Upper lobe of right lung (tissue), 1 donor: ENCODE data around the gene CDK5RAP2. TPM values are rescaled to one million over a fixed set of nuclear protein-coding genes. Genes with fewer than 3 reads are reported as not detected.
"Not testable (repeated sequence)": the region's sequence is repeated elsewhere in the genome, so short reads cannot be mapped to it uniquely, and the experiment has no call there.

Experiments
- ATAC-seq: fragments of 200-7000 bp; cut with Tn5 transposase; one replicate; pipeline ENCODE4 v1.9.1; 2020; ENCODE audit warnings: mild to moderate bottlenecking, moderate library complexity
- DNase-seq: peaks from one replicate; pipeline ENCODE4 v3.0.0-alpha.2; 2020
- H3K27ac ChIP-seq: fragments of 200-600 bp; one replicate; pipeline ENCODE4 v1.8.0; 2022
- H3K27me3 ChIP-seq: fragments of 200-600 bp; one replicate; pipeline ENCODE4 v1.8.0; 2022; ENCODE audit warnings: mild to moderate bottlenecking
- H3K36me3 ChIP-seq: fragments of 200-600 bp; one replicate; pipeline ENCODE4 v1.8.0; 2022
- H3K4me1 ChIP-seq: fragments of 200-600 bp; one replicate; pipeline ENCODE4 v1.8.0; 2022
- H3K4me3 ChIP-seq: fragments of 200-600 bp; one replicate; pipeline ENCODE4 v1.8.0; 2022; ENCODE audit warnings: mild to moderate bottlenecking
- H3K9me3 ChIP-seq: fragments of 200-600 bp; one replicate; pipeline ENCODE4 v1.8.0; 2022
- intact Hi-C: fragments of 100-400 bp; cut with DNase I; formaldehyde crosslinking; loops from one replicate; pipeline ENCODE4 v1.11.0; 2022
- total RNA-seq: library from RNA; stranded (reverse); fragmentation: NEBNext Ultra II Directional; extraction: Animal tissue kit (Norgen Biotek cat#: 25700); gene quantifications from one replicate; pipeline ENCODE4 v1.2.1, GENCODE V29; 2021
- TF ChIP-seq, protein P1 (sequence below): fragments of 200-600 bp; IDR thresholded peaks from one replicate; pipeline ENCODE4 v1.8.0; 2022; ENCODE audit warnings: antibody characterized with exemption
- donor health status: DM: no; HTN: yes; CAD: no; lungs with severe emphysema.

The CDK5RAP2 gene
- total RNA-seq, 1 donor from 2014 or later = 54.2 TPM

DNA sequence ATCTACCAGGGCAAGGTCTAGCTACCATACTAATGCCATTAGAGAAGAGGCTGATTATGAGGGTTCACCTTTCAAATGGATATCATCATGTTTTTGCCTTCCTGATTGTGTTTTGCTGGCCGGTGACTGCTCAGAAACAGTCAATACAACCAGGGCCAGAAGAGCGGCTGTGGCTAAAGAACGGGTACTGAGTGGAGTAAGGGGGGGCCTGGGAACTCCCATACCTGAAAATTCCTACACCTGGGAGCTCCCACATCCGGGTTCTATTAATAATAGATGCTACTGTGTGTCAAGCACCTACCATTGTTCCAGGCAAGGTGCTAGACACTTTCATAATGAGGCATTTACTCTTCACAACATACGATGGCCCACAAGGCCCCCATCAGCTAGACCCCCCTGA is 79.2 kb downstream of the CDK5RAP2 start:
- DNase-seq = no peak
- Histone ChIP-seq H3K4me1 (no peaks in the 10 kb centered on the region), H3K9me3 (no peaks in the 10 kb centered on the region), H3K36me3 (no peaks in the 10 kb centered on the region), H3K27me3 (no peaks in the 10 kb centered on the region), H3K27ac (no peak overlapping the region), H3K4me3 (no peak overlapping the region)
- peak; percentile 41 for ATAC-seq
- TF ChIP-seq, protein P1, sequence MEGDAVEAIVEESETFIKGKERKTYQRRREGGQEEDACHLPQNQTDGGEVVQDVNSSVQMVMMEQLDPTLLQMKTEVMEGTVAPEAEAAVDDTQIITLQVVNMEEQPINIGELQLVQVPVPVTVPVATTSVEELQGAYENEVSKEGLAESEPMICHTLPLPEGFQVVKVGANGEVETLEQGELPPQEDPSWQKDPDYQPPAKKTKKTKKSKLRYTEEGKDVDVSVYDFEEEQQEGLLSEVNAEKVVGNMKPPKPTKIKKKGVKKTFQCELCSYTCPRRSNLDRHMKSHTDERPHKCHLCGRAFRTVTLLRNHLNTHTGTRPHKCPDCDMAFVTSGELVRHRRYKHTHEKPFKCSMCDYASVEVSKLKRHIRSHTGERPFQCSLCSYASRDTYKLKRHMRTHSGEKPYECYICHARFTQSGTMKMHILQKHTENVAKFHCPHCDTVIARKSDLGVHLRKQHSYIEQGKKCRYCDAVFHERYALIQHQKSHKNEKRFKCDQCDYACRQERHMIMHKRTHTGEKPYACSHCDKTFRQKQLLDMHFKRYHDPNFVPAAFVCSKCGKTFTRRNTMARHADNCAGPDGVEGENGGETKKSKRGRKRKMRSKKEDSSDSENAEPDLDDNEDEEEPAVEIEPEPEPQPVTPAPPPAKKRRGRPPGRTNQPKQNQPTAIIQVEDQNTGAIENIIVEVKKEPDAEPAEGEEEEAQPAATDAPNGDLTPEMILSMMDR = no peak
- intact Hi-C loops = no loop called here

DNA sequence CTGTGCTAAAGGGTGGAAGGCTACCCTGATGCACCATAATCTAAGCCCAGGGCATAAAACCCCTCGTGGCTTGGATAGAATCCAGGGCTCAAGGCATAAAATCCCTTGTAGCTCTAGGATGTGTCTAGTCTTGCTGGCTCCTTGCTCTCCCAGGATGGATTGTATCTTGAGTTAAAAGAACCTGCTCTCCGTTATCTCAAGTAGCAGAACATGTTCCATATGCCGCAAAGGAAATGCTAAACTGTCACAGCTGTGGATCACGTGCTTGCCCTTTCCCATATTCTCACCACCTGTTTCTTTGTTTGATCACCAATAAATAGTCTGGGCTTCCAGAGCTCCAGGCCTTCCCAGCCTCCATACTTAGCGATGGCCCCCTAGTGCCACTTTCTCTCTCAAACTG is 82.1 kb downstream of the CDK5RAP2 start:
- ATAC-seq, H3K9me3 ChIP-seq, H3K27me3 ChIP-seq, intact Hi-C loops, DNase-seq, H3K4me3 ChIP-seq, H3K36me3 ChIP-seq, H3K4me1 ChIP-seq, H3K27ac ChIP-seq: not testable (repeated sequence)

DNA sequence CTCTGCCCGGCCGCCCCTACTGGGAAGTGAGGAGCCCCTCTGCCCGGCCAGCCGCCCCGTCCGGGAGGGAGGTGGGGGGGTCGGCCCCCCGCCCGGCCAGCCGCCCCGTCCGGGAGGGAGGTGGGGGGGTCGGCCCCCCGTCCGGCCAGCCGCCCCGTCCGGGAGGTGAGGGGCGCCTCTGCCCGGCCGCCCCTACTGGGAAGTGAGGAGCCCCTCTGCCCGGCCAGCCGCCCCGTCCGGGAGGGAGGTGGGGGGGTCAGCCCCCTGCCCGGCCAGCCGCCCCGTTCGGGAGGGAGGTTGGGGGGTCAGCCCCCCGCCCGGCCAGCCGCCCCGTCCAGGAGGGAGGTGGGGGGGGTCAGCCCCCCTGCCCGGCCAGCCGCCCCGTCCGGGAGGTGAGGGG is 83.5 kb downstream of the CDK5RAP2 start:
- not testable (repeated sequence) for ATAC-seq

DNA sequence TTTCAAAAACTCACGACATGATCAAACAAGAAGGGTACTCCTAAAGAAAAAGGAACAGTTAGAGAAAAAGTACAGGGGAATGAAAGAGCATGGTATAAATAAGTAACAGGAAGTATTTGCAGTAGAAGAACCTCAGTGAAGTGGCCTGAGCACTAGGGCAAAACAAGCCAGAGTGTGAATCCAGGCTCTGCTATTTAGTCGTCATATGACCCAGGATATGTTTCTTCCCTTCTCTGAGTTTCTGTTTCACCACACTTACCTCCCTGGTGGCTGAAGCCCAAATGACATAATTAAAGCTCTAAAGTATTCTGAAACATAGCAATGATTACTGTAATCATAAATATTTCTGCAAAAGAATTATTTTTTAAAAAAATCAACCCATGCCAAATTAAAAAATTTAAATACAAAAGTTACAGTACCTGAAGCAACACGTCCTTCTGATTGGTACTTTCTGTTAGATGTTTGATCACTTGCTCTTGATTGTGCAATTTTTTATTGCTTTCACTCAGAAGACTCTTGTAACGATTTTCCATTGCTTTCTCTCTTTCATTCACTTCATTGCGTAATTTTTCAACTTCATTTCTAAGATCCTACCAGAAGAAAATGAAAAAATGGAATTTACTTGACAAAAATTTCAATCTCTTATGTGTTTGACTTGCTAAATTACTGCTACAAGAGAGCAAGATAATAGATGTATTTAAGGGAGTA is 88.9 kb downstream of the CDK5RAP2 start:
- DNase-seq = no peak
- H3K27ac ChIP-seq = peak overlapping the region; percentile 39
- TF ChIP-seq, protein P1 = peak; percentile 5
- peaks cover 15% of the 10 kb centered on the region for H3K4me1 ChIP-seq
- no peaks in the 10 kb centered on the region for H3K27me3 ChIP-seq
- peaks cover 24% of the 10 kb centered on the region for H3K36me3 ChIP-seq
- peak; percentile 96 for ATAC-seq
- intact Hi-C loops = no loop called here
- no peaks in the 10 kb centered on the region for H3K9me3 ChIP-seq
- no peak overlapping the region for H3K4me3 ChIP-seq

More for the DNA sequence above, 83.5 kb downstream of the CDK5RAP2 start:
- H3K9me3 ChIP-seq, H3K36me3 ChIP-seq, H3K4me3 ChIP-seq, intact Hi-C loops, H3K27ac ChIP-seq, DNase-seq, H3K27me3 ChIP-seq, H3K4me1 ChIP-seq: not testable (repeated sequence)

DNA sequence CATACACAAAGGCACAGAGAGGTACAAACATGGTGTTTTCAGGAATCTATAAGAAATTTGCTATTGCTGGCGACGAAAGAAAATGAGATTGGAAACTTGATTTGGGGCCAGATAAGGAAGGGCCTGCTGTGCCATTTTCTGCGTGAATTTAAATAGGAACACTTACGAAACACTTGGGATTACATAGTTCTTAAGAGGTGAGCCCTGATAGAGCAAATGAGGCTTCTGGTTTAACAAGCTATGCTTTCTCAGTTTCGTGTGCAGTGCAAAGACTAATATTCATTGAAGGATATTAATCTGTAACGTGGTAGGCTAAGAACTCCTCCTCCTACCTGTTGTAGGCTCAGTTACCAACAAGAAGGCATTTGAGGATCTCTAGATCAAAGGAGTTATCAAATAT is 93.1 kb downstream of the CDK5RAP2 start:
- Histone ChIP-seq H3K27ac (no peak overlapping the region), H3K4me3 (no peak overlapping the region), H3K9me3 (no peaks in the 10 kb centered on the region), H3K4me1 (peaks cover 15% of the 10 kb centered on the region), H3K27me3 (no peaks in the 10 kb centered on the region), H3K36me3 (peaks cover 31% of the 10 kb centered on the region)
- TF ChIP-seq, protein P1 = no peak
- ATAC-seq (peak; percentile 48), DNase-seq (no peak)
- intact Hi-C loops = no loop called here

DNA sequence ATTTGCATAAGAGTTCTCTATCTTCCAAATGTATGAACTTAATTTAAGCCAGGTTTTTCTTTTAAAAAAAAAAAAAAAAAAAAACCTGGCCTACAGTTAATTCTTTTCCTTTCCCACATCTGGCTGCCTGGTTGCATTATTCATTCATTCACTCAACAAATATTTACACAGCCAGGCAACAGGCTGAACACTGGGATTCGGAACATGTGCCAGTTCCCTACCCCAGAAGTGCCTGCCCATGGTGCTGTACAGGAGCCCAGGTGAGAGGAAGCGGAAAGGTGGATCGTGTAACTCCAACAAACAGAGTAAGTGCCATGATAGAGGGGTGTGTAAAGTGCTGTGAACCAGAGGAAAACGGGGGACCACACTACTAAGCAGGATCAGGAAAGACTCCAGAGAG is 93.6 kb downstream of the CDK5RAP2 start:
- intact Hi-C loops = no loop called here
- H3K27ac ChIP-seq = no peak overlapping the region
- peaks cover 10% of the 10 kb centered on the region for H3K4me1 ChIP-seq
- peak; percentile 62 for ATAC-seq
- TF ChIP-seq, protein P1 = no peak
- DNase-seq = no peak
- no peaks in the 10 kb centered on the region for H3K27me3 ChIP-seq
- no peaks in the 10 kb centered on the region for H3K9me3 ChIP-seq
- H3K4me3 ChIP-seq = no peak overlapping the region
- peaks cover 31% of the 10 kb centered on the region for H3K36me3 ChIP-seq

DNA sequence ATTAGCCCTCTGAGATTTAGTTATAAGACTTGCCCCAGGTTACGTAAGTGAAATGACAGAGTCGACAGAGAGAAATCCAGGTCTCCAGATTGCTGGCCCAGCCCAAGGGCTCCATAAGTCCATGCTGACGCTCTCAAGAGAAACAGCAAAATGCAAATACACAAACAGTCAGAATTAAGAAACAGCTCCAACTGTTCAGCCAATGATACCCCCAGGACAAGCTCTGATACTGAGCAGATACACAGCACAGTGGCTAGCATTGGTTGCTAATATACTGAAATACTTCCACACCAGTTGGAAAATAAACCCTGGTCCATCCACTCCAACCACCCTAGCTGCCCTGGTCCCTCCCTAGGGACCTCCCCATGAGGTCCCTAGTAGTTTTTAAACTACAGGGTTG is 94.2 kb downstream of the CDK5RAP2 start:
- no peak for ATAC-seq
- intact Hi-C loops = no loop called here
- no peak for DNase-seq
- Histone ChIP-seq H3K4me1 (peaks cover 7% of the 10 kb centered on the region), H3K27me3 (no peaks in the 10 kb centered on the region), H3K36me3 (peaks cover 26% of the 10 kb centered on the region), H3K9me3 (no peaks in the 10 kb centered on the region), H3K4me3 (no peak overlapping the region), H3K27ac (peak overlapping the region; percentile 8)
- TF ChIP-seq, protein P1 = no peak
